Measurements from ENCODE around the gene ATP4A. TPM values are rescaled to one million over a fixed set of nuclear protein-coding genes. Genes with fewer than 3 reads are reported as not detected.

ATP4A gene
- total RNA-seq, 4 donors from 2014 or later = not detected

GRCh38 chr19:35521124-35521743 lies 42.2 kb downstream of the ATP4A start:
- no peak overlapping the region for H3K4me3 ChIP-seq
- DNase-seq = no peak
- no peaks in the 10 kb centered on the region for H3K9me3 ChIP-seq
- WGBS, 2 donors (ENCODE audit: low coverage in 1 of 2) = 78 to 80% methylated on average over 2 to 16 of the region's 16 CpGs
- no peak overlapping the region for H3K27ac ChIP-seq
- TF ChIP-seq CTCF (IDR thresholded peaks at IDR 0.05) (no peak), EP300 (IDR thresholded peaks at IDR 0.05; ENCODE audit: low read depth) (no peak), POLR2A (IDR thresholded peaks at IDR 0.05) (no peak), POLR2AphosphoS5 (IDR thresholded peaks at IDR 0.05) (no peak)
- in situ Hi-C loops (cut with MboI; ENCODE audit: low pct_ligation_motif_present in 1 of 4, low pct_unique_long_range_greater_than_20kb in 1 of 4, low sequenced_read_pairs in 3 of 4) = no loop called here
- H3K27me3 ChIP-seq = no peaks in the 10 kb centered on the region
- H3K4me1 ChIP-seq = no peaks in the 10 kb centered on the region
- H3K36me3 ChIP-seq = no peaks in the 10 kb centered on the region
- intact Hi-C loops (cut with DNase I; ENCODE audit: low total_unique reads) = no loop called here

GRCh38 chr19:35519291-35519690 lies 44.2 kb downstream of the ATP4A start:
- H3K4me1 ChIP-seq = no peaks in the 10 kb centered on the region
- H3K9me3 ChIP-seq = no peaks in the 10 kb centered on the region
- 40 to 57% methylated on average over 1 to 7 of the region's 7 CpGs for WGBS, 2 donors (ENCODE audit: low coverage in 1 of 2)
- H3K4me3 ChIP-seq = no peak overlapping the region
- intact Hi-C loops (cut with DNase I; ENCODE audit: low total_unique reads) = no loop called here
- TF ChIP-seq CTCF (IDR thresholded peaks at IDR 0.05) (no peak), EP300 (IDR thresholded peaks at IDR 0.05; ENCODE audit: low read depth) (no peak), POLR2A (IDR thresholded peaks at IDR 0.05) (no peak), POLR2AphosphoS5 (IDR thresholded peaks at IDR 0.05) (no peak)
- H3K27me3 ChIP-seq = peaks cover 8% of the 10 kb centered on the region
- in situ Hi-C loops (cut with MboI; ENCODE audit: low pct_ligation_motif_present in 1 of 4, low pct_unique_long_range_greater_than_20kb in 1 of 4, low sequenced_read_pairs in 3 of 4) = no loop called here
- no peak overlapping the region for H3K27ac ChIP-seq
- DNase-seq = no peak
- H3K36me3 ChIP-seq = no peaks in the 10 kb centered on the region

GRCh38 chr19:35518313-35518712 lies 45.1 kb downstream of the ATP4A start:
- WGBS, 2 donors (ENCODE audit: low coverage in 1 of 2) = 62 to 100% methylated on average over 1 to 6 of the region's 6 CpGs
- Histone ChIP-seq H3K9me3 (no peaks in the 10 kb centered on the region), H3K27ac (no peak overlapping the region), H3K4me3 (no peak overlapping the region), H3K4me1 (no peaks in the 10 kb centered on the region), H3K27me3 (peaks cover 16% of the 10 kb centered on the region), H3K36me3 (no peaks in the 10 kb centered on the region)
- in situ Hi-C loops (cut with MboI; ENCODE audit: low pct_ligation_motif_present in 1 of 4, low pct_unique_long_range_greater_than_20kb in 1 of 4, low sequenced_read_pairs in 3 of 4) = no loop called here
- no peak for DNase-seq
- intact Hi-C loops (cut with DNase I; ENCODE audit: low total_unique reads) = no loop called here
- TF ChIP-seq POLR2AphosphoS5 (IDR thresholded peaks at IDR 0.05) (no peak), CTCF (IDR thresholded peaks at IDR 0.05) (no peak), EP300 (IDR thresholded peaks at IDR 0.05; ENCODE audit: low read depth) (no peak), POLR2A (IDR thresholded peaks at IDR 0.05) (no peak)

GRCh38 chr19:35517342-35517741 lies 46.1 kb downstream of the ATP4A start:
- no peak for TF ChIP-seq EP300 (IDR thresholded peaks at IDR 0.05; ENCODE audit: low read depth)
- TF ChIP-seq CTCF (IDR thresholded peaks at IDR 0.05) = no peak
- TF ChIP-seq POLR2A (IDR thresholded peaks at IDR 0.05) = no peak
- TF ChIP-seq POLR2AphosphoS5 (IDR thresholded peaks at IDR 0.05) = no peak
- no peak for DNase-seq
- H3K9me3 ChIP-seq = no peaks in the 10 kb centered on the region
- H3K36me3 ChIP-seq = no peaks in the 10 kb centered on the region
- H3K27ac ChIP-seq = no peak overlapping the region
- peaks cover 24% of the 10 kb centered on the region for H3K27me3 ChIP-seq
- in situ Hi-C loops (cut with MboI; ENCODE audit: low pct_ligation_motif_present in 1 of 4, low pct_unique_long_range_greater_than_20kb in 1 of 4, low sequenced_read_pairs in 3 of 4) = no loop called here
- no peak overlapping the region for H3K4me3 ChIP-seq
- 91 to 100% methylated on average over 1 to 2 of the region's 2 CpGs for WGBS, 2 donors (ENCODE audit: low coverage in 1 of 2)
- intact Hi-C loops (cut with DNase I; ENCODE audit: low total_unique reads) = no loop called here
- H3K4me1 ChIP-seq = no peaks in the 10 kb centered on the region

Measured in transverse colon (tissue), 4 donors.